ENCODE data around the gene CLOCK.

Gene CLOCK

DNA sequence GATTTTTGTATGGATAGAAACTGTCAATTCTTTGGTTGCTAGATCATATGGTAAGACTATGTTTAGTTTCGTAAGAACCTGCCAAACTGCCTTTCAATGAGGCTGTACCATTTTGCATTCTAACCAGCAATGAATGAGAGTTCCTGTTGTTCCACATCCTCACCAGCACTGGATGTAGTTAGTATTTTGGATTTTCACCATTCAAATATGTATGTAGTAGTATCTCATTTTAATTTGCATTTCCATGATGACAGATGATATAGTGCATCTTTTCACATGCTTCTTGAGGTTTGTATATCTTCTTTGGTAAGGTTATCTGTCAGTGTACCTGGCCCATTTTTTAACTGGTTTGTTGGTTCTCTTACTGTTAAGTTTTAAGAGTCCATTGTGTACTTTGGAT lies 34.6 kb downstream of the CLOCK start:
- H3K4me1 ChIP-seq (ENCODE audit: control insufficient read depth, insufficient read depth, low read length, poor library complexity, severe bottlenecking), result peaks cover 6% of the 10 kb centered on the region
- H3K27ac ChIP-seq (ENCODE audit: low read depth, low read length, severe bottlenecking), result no peak overlapping the region
- WGBS, 2 experiments (ENCODE audit: insufficient coverage in 2 of 2), result 100% methylated on average over 1 of the region's 1 CpG; no CpG with 5 or more reads in 1 of the 2 experiments
- peaks cover 7% of the 10 kb centered on the region for H3K36me3 ChIP-seq (ENCODE audit: control insufficient read depth, insufficient read depth, low read length)
- H3K9me3 ChIP-seq (ENCODE audit: control insufficient read depth, low read length), result no peaks in the 10 kb centered on the region
- no peak overlapping the region for H3K4me3 ChIP-seq (ENCODE audit: extremely low read depth, insufficient read depth, low read length, poor library complexity, severe bottlenecking)

GRCh38 chr4:55510685-55511084 lies 36.0 kb downstream of the CLOCK start:
- H3K4me1 ChIP-seq (ENCODE audit: control insufficient read depth, insufficient read depth, low read length, poor library complexity, severe bottlenecking), result peaks cover 9% of the 10 kb centered on the region
- H3K9me3 ChIP-seq (ENCODE audit: control insufficient read depth, low read length), result no peaks in the 10 kb centered on the region
- H3K27ac ChIP-seq (ENCODE audit: low read depth, low read length, severe bottlenecking), result no peak overlapping the region
- H3K4me3 ChIP-seq (ENCODE audit: extremely low read depth, insufficient read depth, low read length, poor library complexity, severe bottlenecking), result no peak overlapping the region
- H3K36me3 ChIP-seq (ENCODE audit: control insufficient read depth, insufficient read depth, low read length), result peaks cover 18% of the 10 kb centered on the region

DNA sequence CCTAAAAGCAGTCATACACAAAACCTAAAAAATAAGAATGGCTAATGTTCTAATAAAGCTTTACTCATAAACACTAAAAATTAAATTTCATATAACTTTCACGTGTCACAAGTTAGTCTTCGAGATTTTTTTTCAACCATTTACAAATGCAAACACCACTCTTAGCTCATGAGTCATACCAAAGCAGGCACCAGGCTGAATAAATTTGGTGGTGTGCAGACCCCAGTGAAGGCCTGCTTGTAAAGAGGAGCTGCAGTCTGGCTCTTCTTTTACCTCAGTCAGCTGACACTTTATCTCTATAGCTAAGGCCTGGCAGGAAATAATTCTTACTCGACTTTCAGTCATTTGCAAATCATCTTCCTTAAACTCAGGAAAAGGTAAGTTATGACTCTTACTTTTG lies 37.4 kb downstream of the CLOCK start:
- no peak overlapping the region for H3K4me3 ChIP-seq (ENCODE audit: extremely low read depth, insufficient read depth, low read length, poor library complexity, severe bottlenecking)
- no peaks in the 10 kb centered on the region for H3K9me3 ChIP-seq (ENCODE audit: control insufficient read depth, low read length)
- H3K36me3 ChIP-seq (ENCODE audit: control insufficient read depth, insufficient read depth, low read length), result peaks cover 19% of the 10 kb centered on the region
- peaks cover 9% of the 10 kb centered on the region for H3K4me1 ChIP-seq (ENCODE audit: control insufficient read depth, insufficient read depth, low read length, poor library complexity, severe bottlenecking)
- peak overlapping the region; percentile 6 for H3K27ac ChIP-seq (ENCODE audit: low read depth, low read length, severe bottlenecking)
- WGBS, 2 experiments (ENCODE audit: insufficient coverage in 2 of 2), result 100% methylated on average over 1 of the region's 3 CpGs; no CpG with 5 or more reads in 1 of the 2 experiments

- Histone ChIP-seq H3K4me1 (ENCODE audit: control insufficient read depth, insufficient read depth, low read length, poor library complexity, severe bottlenecking) (peaks cover 15% of the 10 kb centered on the region), H3K36me3 (ENCODE audit: control insufficient read depth, insufficient read depth, low read length) (peaks cover 19% of the 10 kb centered on the region), H3K27ac (ENCODE audit: low read depth, low read length, severe bottlenecking) (no peak overlapping the region), H3K9me3 (ENCODE audit: control insufficient read depth, low read length) (no peaks in the 10 kb centered on the region), H3K4me3 (ENCODE audit: extremely low read depth, insufficient read depth, low read length, poor library complexity, severe bottlenecking) (no peak overlapping the region)
- no CpG with 5 or more reads among the region's 1 CpG for WGBS, 2 experiments (ENCODE audit: insufficient coverage in 2 of 2)
Measured at GRCh38 chr4:55507612-55508011, 39.1 kb downstream of the CLOCK start.

DNA sequence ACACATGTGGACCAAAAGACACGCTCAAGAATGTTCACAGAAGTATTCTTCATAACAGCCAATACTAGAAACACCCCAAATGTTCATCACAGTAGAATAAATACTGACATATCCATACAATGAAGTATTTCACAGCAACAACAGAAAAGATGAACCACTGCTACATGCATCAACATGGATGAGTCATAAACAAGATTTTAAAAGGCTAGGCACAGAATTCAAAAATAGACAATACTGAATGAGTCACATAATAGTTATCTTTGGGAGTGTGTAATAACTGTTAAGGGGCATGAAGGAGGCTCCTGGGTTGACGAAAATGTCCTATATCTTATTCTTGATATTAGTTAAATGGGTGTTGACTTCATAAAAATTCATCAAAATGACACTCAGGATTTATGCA lies 43.5 kb downstream of the CLOCK start:
- H3K27ac ChIP-seq (ENCODE audit: low read depth, low read length, severe bottlenecking), result no peak overlapping the region

GRCh38 chr4:55500072-55500471 lies 46.6 kb downstream of the CLOCK start:
- WGBS, 2 experiments (ENCODE audit: insufficient coverage in 2 of 2), result 85 to 100% methylated on average over 1 of the region's 2 CpGs
- Histone ChIP-seq H3K27ac (ENCODE audit: low read depth, low read length, severe bottlenecking) (no peak overlapping the region), H3K4me3 (ENCODE audit: extremely low read depth, insufficient read depth, low read length, poor library complexity, severe bottlenecking) (no peak overlapping the region), H3K9me3 (ENCODE audit: control insufficient read depth, low read length) (no peaks in the 10 kb centered on the region), H3K36me3 (ENCODE audit: control insufficient read depth, insufficient read depth, low read length) (peaks cover 8% of the 10 kb centered on the region), H3K4me1 (ENCODE audit: control insufficient read depth, insufficient read depth, low read length, poor library complexity, severe bottlenecking) (peaks cover 6% of the 10 kb centered on the region)

More for the DNA sequence above, 43.5 kb downstream of the CLOCK start:
- WGBS, 2 experiments (ENCODE audit: insufficient coverage in 2 of 2), result 100% methylated on average over 1 of the region's 2 CpGs; no CpG with 5 or more reads in 1 of the 2 experiments
- Histone ChIP-seq H3K9me3 (ENCODE audit: control insufficient read depth, low read length) (no peaks in the 10 kb centered on the region), H3K4me1 (ENCODE audit: control insufficient read depth, insufficient read depth, low read length, poor library complexity, severe bottlenecking) (peaks cover 9% of the 10 kb centered on the region), H3K36me3 (ENCODE audit: control insufficient read depth, insufficient read depth, low read length) (peaks cover 23% of the 10 kb centered on the region), H3K4me3 (ENCODE audit: extremely low read depth, insufficient read depth, low read length, poor library complexity, severe bottlenecking) (no peak overlapping the region)

- no peak overlapping the region for H3K27ac ChIP-seq (ENCODE audit: low read depth, low read length, severe bottlenecking)
- H3K4me1 ChIP-seq (ENCODE audit: control insufficient read depth, insufficient read depth, low read length, poor library complexity, severe bottlenecking), result peaks cover 6% of the 10 kb centered on the region
- no peak overlapping the region for H3K4me3 ChIP-seq (ENCODE audit: extremely low read depth, insufficient read depth, low read length, poor library complexity, severe bottlenecking)
- peaks cover 13% of the 10 kb centered on the region for H3K36me3 ChIP-seq (ENCODE audit: control insufficient read depth, insufficient read depth, low read length)
- H3K9me3 ChIP-seq (ENCODE audit: control insufficient read depth, low read length), result no peaks in the 10 kb centered on the region
- 81 to 87% methylated on average over 8 to 9 of the region's 10 CpGs for WGBS, 2 experiments (ENCODE audit: insufficient coverage in 2 of 2)
Measured at GRCh38 chr4:55499495-55499894, 47.2 kb downstream of the CLOCK start.

- H3K9me3 ChIP-seq (ENCODE audit: control insufficient read depth, low read length), result no peaks in the 10 kb centered on the region
- 83% methylated on average over 1 of the region's 3 CpGs; no CpG with 5 or more reads in 1 of the 2 experiments for whole genome bisulfite sequencing, 2 experiments (ENCODE audit: insufficient coverage in 2 of 2)
- H3K27ac ChIP-seq (ENCODE audit: low read depth, low read length, severe bottlenecking), result no peak overlapping the region
- H3K36me3 ChIP-seq (ENCODE audit: control insufficient read depth, insufficient read depth, low read length), result peaks cover 16% of the 10 kb centered on the region
- H3K4me3 ChIP-seq (ENCODE audit: extremely low read depth, insufficient read depth, low read length, poor library complexity, severe bottlenecking), result no peak overlapping the region
- H3K4me1 ChIP-seq (ENCODE audit: control insufficient read depth, insufficient read depth, low read length, poor library complexity, severe bottlenecking), result no peaks in the 10 kb centered on the region
Measured at GRCh38 chr4:55498051-55498450, 48.7 kb downstream of the CLOCK start.

GRCh38 chr4:55491486-55491885 lies 55.2 kb downstream of the CLOCK start:
- Histone ChIP-seq H3K4me3 (ENCODE audit: extremely low read depth, insufficient read depth, low read length, poor library complexity, severe bottlenecking) (no peak overlapping the region), H3K27ac (ENCODE audit: low read depth, low read length, severe bottlenecking) (no peak overlapping the region), H3K9me3 (ENCODE audit: control insufficient read depth, low read length) (no peaks in the 10 kb centered on the region), H3K36me3 (ENCODE audit: control insufficient read depth, insufficient read depth, low read length) (peaks cover 38% of the 10 kb centered on the region), H3K4me1 (ENCODE audit: control insufficient read depth, insufficient read depth, low read length, poor library complexity, severe bottlenecking) (no peaks in the 10 kb centered on the region)
- WGBS, 2 experiments (ENCODE audit: insufficient coverage in 2 of 2), result no CpG with 5 or more reads among the region's 1 CpG

DNA sequence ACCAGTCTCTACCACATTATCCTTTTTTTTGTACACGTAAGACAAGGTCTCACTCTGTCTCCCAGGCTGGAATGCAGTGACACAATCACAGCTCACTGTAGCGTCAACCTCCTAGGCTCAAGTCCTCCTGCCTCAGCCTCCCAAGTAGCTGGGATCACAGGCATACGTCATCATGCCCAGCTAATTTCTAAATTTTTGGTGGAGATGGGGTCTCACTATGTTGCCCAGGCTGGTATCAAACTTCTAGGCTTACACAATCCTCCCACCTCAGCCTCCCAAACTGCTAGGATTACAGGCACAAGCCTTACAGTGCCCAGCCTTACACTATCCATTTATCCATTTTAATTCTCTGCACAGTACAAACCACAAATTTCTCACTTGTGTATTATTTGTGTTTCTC lies 58.0 kb downstream of the CLOCK start:
- Histone ChIP-seq H3K36me3 (ENCODE audit: control insufficient read depth, insufficient read depth, low read length) (peaks cover 26% of the 10 kb centered on the region), H3K4me1 (ENCODE audit: control insufficient read depth, insufficient read depth, low read length, poor library complexity, severe bottlenecking) (no peaks in the 10 kb centered on the region), H3K9me3 (ENCODE audit: control insufficient read depth, low read length) (no peaks in the 10 kb centered on the region), H3K4me3 (ENCODE audit: extremely low read depth, insufficient read depth, low read length, poor library complexity, severe bottlenecking) (no peak overlapping the region), H3K27ac (ENCODE audit: low read depth, low read length, severe bottlenecking) (no peak overlapping the region)
- 97 to 100% methylated on average over 3 of the region's 3 CpGs for WGBS, 2 experiments (ENCODE audit: insufficient coverage in 2 of 2)

DNA sequence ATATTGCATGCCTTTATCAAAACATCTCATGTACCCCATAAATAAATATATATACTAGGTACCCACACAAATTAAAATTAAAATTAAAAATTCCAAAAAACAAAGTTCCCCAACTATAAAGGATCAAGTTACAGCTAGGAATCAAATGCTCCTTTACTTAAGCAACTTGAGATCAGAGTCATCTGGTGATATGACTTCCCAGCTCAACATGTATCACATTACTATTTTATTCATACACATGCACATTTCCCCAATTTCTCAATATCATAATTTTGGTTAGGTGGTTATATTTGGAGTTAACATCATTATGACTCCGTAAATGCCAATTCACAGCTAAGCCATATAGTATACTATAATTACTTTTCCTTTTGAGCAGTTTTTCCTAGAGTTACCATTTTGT lies 60.9 kb downstream of the CLOCK start:
- no peaks in the 10 kb centered on the region for H3K9me3 ChIP-seq (ENCODE audit: control insufficient read depth, low read length)
- no peak overlapping the region for H3K27ac ChIP-seq (ENCODE audit: low read depth, low read length, severe bottlenecking)
- H3K4me1 ChIP-seq (ENCODE audit: control insufficient read depth, insufficient read depth, low read length, poor library complexity, severe bottlenecking), result no peaks in the 10 kb centered on the region
- peaks cover 39% of the 10 kb centered on the region for H3K36me3 ChIP-seq (ENCODE audit: control insufficient read depth, insufficient read depth, low read length)
- no peak overlapping the region for H3K4me3 ChIP-seq (ENCODE audit: extremely low read depth, insufficient read depth, low read length, poor library complexity, severe bottlenecking)
- WGBS, 2 experiments (ENCODE audit: insufficient coverage in 2 of 2), result no CpG with 5 or more reads among the region's 1 CpG

Measured in mesodermal cell (in vitro differentiated cells).